ENCODE results near the gene CTNNBL1. TPM values are rescaled to one million over a fixed set of nuclear protein-coding genes. Genes with fewer than 3 reads are reported as not detected.

Gene CTNNBL1
- total RNA-seq, 1 experiment from 2014 or later: 64.4 TPM

DNA sequence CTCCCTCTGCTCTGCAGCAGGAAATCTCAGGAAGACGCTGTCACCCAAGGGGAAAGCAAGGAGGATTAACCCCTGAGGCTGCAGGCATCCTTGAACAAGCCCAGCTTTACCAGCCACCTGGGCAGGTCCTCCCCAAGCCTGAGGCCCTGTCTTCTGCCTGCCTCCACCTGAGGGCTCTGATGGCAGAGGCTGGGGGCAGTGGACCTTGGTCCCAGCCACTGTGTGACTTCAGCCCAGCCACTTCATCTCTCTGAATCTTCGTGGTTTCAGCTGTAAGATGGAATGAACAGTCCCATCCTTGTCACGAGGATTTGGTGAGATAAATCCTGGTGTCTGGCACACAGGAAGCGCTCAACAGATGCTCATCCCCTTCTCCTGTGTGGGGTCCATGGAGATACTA is 200.6 kb downstream of the CTNNBL1 start:
- H3K4me3 Mint-ChIP-seq: no peak overlapping the region
- no peaks in the 10 kb centered on the region for H3K36me3 Mint-ChIP-seq
- ChIA-PET CTCF (interaction anchor here (1.2 to 3.8 kb wide), 2 partner anchors 136 to 331 kb away, joined by 4 to 18 read pairs; no protein-coding TSS in a partner anchor), POLR2A (no interaction called here)
- TF ChIP-seq NFATC4 (CRISPR knock-in tag; IDR thresholded peaks at IDR 0.05): no peak
- no peak for TF ChIP-seq ZNF416 (CRISPR knock-in tag; IDR thresholded peaks at IDR 0.05)
- TF ChIP-seq ZBTB21 (CRISPR knock-in tag; IDR thresholded peaks at IDR 0.05; ENCODE audit: borderline replicate concordance): no peak
- TF ChIP-seq NFYB (CRISPR knock-in tag; conservative IDR thresholded peaks at IDR 0.05; ENCODE audit: low read depth): no peak
- TF ChIP-seq, protein P1, sequence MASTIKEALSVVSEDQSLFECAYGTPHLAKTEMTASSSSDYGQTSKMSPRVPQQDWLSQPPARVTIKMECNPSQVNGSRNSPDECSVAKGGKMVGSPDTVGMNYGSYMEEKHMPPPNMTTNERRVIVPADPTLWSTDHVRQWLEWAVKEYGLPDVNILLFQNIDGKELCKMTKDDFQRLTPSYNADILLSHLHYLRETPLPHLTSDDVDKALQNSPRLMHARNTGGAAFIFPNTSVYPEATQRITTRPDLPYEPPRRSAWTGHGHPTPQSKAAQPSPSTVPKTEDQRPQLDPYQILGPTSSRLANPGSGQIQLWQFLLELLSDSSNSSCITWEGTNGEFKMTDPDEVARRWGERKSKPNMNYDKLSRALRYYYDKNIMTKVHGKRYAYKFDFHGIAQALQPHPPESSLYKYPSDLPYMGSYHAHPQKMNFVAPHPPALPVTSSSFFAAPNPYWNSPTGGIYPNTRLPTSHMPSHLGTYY (CRISPR knock-in tag; IDR thresholded peaks at IDR 0.05): no peak
- TF ChIP-seq, protein P2, sequence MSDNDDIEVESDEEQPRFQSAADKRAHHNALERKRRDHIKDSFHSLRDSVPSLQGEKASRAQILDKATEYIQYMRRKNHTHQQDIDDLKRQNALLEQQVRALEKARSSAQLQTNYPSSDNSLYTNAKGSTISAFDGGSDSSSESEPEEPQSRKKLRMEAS (CRISPR knock-in tag; IDR thresholded peaks at IDR 0.05): no peak
- no peak for TF ChIP-seq SMAD3 (CRISPR knock-in tag; IDR thresholded peaks at IDR 0.05; ENCODE audit: borderline replicate concordance)
- TF ChIP-seq, protein P3, sequence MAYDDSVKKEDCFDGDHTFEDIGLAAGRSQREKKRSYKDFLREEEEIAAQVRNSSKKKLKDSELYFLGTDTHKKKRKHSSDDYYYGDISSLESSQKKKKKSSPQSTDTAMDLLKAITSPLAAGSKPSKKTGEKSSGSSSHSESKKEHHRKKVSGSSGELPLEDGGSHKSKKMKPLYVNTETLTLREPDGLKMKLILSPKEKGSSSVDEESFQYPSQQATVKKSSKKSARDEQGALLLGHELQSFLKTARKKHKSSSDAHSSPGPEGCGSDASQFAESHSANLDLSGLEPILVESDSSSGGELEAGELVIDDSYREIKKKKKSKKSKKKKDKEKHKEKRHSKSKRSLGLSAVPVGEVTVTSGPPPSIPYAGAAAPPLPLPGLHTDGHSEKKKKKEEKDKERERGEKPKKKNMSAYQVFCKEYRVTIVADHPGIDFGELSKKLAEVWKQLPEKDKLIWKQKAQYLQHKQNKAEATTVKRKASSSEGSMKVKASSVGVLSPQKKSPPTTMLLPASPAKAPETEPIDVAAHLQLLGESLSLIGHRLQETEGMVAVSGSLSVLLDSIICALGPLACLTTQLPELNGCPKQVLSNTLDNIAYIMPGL (CRISPR knock-in tag; IDR thresholded peaks at IDR 0.05): no peak
- TF ChIP-seq, protein P4, sequence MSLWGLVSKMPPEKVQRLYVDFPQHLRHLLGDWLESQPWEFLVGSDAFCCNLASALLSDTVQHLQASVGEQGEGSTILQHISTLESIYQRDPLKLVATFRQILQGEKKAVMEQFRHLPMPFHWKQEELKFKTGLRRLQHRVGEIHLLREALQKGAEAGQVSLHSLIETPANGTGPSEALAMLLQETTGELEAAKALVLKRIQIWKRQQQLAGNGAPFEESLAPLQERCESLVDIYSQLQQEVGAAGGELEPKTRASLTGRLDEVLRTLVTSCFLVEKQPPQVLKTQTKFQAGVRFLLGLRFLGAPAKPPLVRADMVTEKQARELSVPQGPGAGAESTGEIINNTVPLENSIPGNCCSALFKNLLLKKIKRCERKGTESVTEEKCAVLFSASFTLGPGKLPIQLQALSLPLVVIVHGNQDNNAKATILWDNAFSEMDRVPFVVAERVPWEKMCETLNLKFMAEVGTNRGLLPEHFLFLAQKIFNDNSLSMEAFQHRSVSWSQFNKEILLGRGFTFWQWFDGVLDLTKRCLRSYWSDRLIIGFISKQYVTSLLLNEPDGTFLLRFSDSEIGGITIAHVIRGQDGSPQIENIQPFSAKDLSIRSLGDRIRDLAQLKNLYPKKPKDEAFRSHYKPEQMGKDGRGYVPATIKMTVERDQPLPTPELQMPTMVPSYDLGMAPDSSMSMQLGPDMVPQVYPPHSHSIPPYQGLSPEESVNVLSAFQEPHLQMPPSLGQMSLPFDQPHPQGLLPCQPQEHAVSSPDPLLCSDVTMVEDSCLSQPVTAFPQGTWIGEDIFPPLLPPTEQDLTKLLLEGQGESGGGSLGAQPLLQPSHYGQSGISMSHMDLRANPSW (CRISPR knock-in tag; conservative IDR thresholded peaks at IDR 0.05; ENCODE audit: low read depth): no peak
- TF ChIP-seq, protein P5, sequence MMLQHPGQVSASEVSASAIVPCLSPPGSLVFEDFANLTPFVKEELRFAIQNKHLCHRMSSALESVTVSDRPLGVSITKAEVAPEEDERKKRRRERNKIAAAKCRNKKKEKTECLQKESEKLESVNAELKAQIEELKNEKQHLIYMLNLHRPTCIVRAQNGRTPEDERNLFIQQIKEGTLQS (CRISPR knock-in tag; conservative IDR thresholded peaks at IDR 0.05): no peak
- TF ChIP-seq, protein P6, sequence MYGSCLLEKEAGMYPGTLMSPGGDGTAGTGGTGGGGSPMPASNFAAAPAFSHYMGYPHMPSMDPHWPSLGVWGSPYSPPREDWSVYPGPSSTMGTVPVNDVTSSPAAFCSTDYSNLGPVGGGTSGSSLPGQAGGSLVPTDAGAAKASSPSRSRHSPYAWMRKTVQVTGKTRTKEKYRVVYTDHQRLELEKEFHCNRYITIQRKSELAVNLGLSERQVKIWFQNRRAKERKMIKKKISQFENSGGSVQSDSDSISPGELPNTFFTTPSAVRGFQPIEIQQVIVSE (CRISPR knock-in tag; IDR thresholded peaks at IDR 0.05; ENCODE audit: borderline replicate concordance): no peak
- TF ChIP-seq IRF2 (CRISPR knock-in tag; IDR thresholded peaks at IDR 0.05; ENCODE audit: borderline replicate concordance, low read depth): no peak
- TF ChIP-seq, protein P7, sequence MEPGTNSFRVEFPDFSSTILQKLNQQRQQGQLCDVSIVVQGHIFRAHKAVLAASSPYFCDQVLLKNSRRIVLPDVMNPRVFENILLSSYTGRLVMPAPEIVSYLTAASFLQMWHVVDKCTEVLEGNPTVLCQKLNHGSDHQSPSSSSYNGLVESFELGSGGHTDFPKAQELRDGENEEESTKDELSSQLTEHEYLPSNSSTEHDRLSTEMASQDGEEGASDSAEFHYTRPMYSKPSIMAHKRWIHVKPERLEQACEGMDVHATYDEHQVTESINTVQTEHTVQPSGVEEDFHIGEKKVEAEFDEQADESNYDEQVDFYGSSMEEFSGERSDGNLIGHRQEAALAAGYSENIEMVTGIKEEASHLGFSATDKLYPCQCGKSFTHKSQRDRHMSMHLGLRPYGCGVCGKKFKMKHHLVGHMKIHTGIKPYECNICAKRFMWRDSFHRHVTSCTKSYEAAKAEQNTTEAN (CRISPR knock-in tag; IDR thresholded peaks at IDR 0.05): no peak
- TF ChIP-seq, protein P8, sequence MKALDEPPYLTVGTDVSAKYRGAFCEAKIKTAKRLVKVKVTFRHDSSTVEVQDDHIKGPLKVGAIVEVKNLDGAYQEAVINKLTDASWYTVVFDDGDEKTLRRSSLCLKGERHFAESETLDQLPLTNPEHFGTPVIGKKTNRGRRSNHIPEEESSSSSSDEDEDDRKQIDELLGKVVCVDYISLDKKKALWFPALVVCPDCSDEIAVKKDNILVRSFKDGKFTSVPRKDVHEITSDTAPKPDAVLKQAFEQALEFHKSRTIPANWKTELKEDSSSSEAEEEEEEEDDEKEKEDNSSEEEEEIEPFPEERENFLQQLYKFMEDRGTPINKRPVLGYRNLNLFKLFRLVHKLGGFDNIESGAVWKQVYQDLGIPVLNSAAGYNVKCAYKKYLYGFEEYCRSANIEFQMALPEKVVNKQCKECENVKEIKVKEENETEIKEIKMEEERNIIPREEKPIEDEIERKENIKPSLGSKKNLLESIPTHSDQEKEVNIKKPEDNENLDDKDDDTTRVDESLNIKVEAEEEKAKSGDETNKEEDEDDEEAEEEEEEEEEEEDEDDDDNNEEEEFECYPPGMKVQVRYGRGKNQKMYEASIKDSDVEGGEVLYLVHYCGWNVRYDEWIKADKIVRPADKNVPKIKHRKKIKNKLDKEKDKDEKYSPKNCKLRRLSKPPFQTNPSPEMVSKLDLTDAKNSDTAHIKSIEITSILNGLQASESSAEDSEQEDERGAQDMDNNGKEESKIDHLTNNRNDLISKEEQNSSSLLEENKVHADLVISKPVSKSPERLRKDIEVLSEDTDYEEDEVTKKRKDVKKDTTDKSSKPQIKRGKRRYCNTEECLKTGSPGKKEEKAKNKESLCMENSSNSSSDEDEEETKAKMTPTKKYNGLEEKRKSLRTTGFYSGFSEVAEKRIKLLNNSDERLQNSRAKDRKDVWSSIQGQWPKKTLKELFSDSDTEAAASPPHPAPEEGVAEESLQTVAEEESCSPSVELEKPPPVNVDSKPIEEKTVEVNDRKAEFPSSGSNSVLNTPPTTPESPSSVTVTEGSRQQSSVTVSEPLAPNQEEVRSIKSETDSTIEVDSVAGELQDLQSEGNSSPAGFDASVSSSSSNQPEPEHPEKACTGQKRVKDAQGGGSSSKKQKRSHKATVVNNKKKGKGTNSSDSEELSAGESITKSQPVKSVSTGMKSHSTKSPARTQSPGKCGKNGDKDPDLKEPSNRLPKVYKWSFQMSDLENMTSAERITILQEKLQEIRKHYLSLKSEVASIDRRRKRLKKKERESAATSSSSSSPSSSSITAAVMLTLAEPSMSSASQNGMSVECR (CRISPR knock-in tag; IDR thresholded peaks at IDR 0.05; ENCODE audit: borderline replicate concordance): no peak
- no peak for TF ChIP-seq SMAD4 (CRISPR knock-in tag; IDR thresholded peaks at IDR 0.05)
- TF ChIP-seq, protein P9, sequence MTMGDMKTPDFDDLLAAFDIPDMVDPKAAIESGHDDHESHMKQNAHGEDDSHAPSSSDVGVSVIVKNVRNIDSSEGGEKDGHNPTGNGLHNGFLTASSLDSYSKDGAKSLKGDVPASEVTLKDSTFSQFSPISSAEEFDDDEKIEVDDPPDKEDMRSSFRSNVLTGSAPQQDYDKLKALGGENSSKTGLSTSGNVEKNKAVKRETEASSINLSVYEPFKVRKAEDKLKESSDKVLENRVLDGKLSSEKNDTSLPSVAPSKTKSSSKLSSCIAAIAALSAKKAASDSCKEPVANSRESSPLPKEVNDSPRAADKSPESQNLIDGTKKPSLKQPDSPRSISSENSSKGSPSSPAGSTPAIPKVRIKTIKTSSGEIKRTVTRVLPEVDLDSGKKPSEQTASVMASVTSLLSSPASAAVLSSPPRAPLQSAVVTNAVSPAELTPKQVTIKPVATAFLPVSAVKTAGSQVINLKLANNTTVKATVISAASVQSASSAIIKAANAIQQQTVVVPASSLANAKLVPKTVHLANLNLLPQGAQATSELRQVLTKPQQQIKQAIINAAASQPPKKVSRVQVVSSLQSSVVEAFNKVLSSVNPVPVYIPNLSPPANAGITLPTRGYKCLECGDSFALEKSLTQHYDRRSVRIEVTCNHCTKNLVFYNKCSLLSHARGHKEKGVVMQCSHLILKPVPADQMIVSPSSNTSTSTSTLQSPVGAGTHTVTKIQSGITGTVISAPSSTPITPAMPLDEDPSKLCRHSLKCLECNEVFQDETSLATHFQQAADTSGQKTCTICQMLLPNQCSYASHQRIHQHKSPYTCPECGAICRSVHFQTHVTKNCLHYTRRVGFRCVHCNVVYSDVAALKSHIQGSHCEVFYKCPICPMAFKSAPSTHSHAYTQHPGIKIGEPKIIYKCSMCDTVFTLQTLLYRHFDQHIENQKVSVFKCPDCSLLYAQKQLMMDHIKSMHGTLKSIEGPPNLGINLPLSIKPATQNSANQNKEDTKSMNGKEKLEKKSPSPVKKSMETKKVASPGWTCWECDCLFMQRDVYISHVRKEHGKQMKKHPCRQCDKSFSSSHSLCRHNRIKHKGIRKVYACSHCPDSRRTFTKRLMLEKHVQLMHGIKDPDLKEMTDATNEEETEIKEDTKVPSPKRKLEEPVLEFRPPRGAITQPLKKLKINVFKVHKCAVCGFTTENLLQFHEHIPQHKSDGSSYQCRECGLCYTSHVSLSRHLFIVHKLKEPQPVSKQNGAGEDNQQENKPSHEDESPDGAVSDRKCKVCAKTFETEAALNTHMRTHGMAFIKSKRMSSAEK (CRISPR knock-in tag; IDR thresholded peaks at IDR 0.05; ENCODE audit: borderline replicate concordance): no peak
- TF ChIP-seq, protein P10, sequence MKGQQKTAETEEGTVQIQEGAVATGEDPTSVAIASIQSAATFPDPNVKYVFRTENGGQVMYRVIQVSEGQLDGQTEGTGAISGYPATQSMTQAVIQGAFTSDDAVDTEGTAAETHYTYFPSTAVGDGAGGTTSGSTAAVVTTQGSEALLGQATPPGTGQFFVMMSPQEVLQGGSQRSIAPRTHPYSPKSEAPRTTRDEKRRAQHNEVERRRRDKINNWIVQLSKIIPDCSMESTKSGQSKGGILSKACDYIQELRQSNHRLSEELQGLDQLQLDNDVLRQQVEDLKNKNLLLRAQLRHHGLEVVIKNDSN (CRISPR knock-in tag; IDR thresholded peaks at IDR 0.05): no peak
- TF ChIP-seq ZNF232 (CRISPR knock-in tag; IDR thresholded peaks at IDR 0.05): no peak
- TF ChIP-seq MXD4 (CRISPR knock-in tag; IDR thresholded peaks at IDR 0.05; ENCODE audit: borderline replicate concordance): no peak
- DNase-seq (ENCODE audit: low spot score): no peak
- no peak overlapping the region for H3K27ac Mint-ChIP-seq
- H3K9me3 Mint-ChIP-seq: no peaks in the 10 kb centered on the region
- no peak for ATAC-seq
- peaks cover 3% of the 10 kb centered on the region for H3K4me1 Mint-ChIP-seq
- no peaks in the 10 kb centered on the region for H3K27me3 Mint-ChIP-seq (ENCODE audit: low read depth)
